Fibroblast of skin of back (primary cell): ENCODE data around the gene FGF12.

Experiments used
- DNase-seq: peaks from one replicate; pipeline ENCODE4 v3.0.0-alpha.2; 2013

FGF12 gene

GRCh38 chr3:192409838-192410683 lies 317.3 kb downstream of the FGF12 start:
- DNase-seq = no peak

GRCh38 chr3:192409201-192409837 lies 318.0 kb downstream of the FGF12 start:
- DNase-seq = peak; percentile 18

DNA sequence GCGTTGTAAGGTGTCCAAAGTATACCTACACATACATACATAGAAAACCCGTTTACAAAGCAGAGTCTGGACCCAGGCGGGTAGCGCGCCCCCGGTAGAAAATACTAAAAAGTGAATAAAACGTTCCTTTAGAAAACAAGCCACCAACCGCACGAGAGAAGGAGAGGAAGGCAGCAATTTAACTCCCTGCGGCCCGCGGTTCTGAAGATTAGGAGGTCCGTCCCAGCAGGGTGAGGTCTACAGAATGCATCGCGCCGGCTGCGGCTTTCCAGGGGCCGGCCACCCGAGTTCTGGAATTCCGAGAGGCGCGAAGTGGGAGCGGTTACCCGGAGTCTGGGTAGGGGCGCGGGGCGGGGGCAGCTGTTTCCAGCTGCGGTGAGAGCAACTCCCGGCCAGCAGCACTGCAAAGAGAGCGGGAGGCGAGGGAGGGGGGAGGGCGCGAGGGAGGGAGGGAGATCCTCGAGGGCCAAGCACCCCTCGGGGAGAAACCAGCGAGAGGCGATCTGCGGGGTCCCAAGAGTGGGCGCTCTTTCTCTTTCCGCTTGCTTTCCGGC lies 318.6 kb downstream of the FGF12 start:
- no peak for DNase-seq

DNA sequence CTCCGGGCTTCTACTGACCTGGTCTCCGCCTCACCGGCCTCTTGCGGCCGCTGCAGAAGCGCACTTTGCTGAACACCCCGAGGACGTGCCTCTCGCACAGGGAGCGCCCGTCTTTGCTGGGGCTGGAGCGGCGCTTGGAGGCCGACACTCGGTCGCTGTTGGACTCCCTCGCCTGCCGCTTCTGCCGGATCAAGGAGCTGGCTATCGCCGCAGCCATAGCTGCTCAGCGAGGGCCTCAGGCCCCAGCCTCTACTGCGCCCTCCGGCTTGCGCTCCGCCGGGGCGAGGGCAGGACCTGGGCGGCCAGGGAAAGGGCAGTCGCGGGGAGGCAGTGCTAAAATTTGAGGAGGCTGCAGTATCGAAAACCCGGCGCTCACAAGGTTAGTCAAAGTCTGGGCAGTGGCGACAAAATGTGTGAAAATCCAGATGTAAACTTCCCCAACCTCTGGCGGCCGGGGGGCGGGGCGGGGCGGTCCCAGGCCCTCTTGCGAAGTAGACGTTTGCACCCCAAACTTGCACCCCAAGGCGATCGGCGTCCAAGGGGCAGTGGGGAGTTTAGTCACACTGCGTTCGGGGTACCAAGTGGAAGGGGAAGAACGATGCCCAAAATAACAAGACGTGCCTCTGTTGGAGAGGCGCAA lies 319.2 kb downstream of the FGF12 start:
- DNase-seq = no peak

GRCh38 chr3:192399767-192400166 lies 327.6 kb downstream of the FGF12 start:
- DNase-seq = no peak

DNA sequence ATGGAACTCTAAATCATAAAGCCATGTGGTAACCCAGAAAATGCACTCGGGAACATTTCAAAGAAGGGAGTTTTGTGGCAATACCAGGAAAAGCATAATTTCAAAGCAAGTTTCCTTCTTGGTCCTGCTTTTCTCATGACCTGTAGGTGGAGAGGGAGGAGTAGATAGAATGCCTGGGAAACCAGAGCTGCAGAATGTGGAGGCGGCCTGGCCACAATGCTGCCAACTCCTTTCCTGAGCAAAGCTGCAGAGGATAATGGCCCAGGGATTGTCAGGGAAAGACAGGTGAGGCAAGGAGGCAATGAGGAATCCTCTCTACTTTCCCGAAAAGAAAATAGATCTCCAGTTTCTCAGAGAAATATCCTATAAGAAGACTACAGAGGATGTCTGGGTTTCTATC lies 330.3 kb downstream of the FGF12 start:
- DNase-seq = no peak

DNA sequence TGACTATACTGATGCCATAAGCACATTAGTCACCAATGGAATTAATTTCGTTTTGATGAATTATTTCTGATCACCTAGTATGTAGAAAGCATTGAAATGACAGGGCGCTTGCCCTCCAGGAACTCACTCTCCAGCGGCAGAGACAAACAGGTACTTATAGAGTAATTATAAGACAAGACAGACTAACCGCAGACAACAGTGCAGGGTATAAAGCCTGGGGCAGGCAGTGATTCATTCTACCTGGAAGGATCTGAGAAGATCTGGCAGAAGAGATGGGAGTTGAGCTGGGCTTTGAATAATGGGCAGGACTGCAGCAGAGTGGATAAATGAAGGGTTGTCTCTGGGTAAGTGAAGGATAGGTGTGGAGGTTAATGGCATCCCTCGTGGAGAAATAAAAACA lies 331.8 kb downstream of the FGF12 start:
- DNase-seq = no peak

GRCh38 chr3:192392986-192393385 lies 334.4 kb downstream of the FGF12 start:
- DNase-seq = no peak

DNA sequence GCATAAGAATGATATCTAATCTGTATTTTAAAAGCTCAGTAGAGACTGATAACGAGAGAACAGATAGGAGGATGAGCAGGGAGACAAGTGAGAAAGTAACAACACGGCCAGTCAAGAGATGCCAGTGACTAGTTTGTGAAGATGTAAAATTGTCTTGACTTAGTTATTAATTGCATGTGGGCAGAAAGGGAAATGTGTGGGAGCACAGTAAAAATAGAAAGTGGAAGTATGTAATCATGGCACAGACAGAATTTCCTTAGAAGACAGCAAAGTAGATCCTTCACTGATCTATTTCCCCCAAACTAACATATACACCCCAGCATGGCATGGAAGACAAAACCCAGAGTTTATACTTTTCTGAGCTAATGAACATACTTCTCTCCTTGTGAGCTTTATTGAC lies 344.5 kb downstream of the FGF12 start:
- DNase-seq = no peak

- DNase-seq = no peak
Observed at GRCh38 chr3:192373586-192373985, 353.8 kb downstream of the FGF12 start.

GRCh38 chr3:192373032-192373431 lies 354.3 kb downstream of the FGF12 start:
- DNase-seq = no peak

- DNase-seq = no peak
Observed at GRCh38 chr3:192372616-192373015, 354.7 kb downstream of the FGF12 start.

DNA sequence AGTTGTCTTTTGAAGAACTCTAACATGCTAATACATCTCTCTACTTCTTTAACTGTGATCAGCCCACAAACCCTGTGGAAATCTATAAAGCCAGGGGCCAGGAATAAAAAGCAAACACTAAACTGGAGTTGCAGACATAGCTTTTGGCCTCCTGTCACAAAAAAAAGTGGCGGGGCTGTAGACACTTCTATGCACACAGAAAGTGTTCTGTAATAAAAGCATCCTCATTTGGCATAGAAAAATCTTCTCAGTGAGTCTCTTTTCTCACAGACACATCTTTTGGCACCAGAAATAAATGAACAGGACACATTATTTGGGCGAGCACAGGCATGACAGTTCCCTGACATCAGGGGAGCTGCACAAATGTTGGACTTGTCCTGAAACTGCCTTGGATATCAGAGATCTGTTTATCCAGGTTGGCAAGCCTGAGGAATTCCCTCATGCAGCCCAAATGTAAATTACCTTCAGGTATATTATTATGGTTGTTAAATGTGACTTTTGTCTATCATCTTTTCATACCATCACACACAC lies 355.4 kb downstream of the FGF12 start:
- DNase-seq = no peak

DNA sequence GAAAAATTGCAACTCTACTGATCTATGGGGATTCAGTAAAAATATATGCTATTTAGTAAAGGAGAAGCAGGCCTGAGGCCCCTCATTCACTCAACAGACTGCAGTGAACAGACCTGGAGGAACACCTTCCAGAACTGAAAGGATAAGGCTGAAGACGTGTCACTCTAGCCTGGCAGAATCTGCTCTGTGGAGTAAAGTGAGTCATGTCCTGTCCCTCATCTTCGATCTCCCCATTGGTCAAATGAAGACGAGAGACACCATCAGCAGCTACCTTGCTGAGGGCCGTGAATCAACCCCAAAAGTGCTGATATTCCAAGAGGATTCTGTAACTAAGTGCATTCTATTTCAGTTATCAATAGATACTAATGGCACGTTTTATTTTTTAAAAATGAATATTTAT lies 359.7 kb downstream of the FGF12 start:
- no peak for DNase-seq

DNA sequence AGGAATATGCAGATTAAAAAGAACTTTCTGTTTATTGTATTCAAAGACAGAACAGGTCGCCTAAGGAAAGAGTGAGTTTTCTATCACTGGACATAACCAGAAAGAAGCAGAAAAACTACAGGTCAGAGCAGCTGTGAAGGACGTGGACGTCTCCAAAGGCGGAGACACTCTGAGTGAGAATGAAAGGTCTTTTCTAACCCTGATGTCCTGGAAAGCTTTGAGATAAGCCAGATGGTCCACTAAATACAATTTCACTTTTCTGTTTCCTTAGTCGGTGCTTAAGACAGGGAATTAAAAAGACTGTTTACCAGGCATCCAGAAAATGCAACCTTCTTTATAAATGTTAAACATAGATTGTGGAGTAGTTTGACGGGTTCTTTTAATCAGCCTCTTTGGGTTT lies 360.4 kb downstream of the FGF12 start:
- DNase-seq = no peak

GRCh38 chr3:192365571-192365970 lies 361.8 kb downstream of the FGF12 start:
- DNase-seq = no peak

GRCh38 chr3:192364316-192364715 lies 363.0 kb downstream of the FGF12 start:
- no peak for DNase-seq

GRCh38 chr3:192354687-192355086 lies 372.7 kb downstream of the FGF12 start:
- DNase-seq = no peak

DNA sequence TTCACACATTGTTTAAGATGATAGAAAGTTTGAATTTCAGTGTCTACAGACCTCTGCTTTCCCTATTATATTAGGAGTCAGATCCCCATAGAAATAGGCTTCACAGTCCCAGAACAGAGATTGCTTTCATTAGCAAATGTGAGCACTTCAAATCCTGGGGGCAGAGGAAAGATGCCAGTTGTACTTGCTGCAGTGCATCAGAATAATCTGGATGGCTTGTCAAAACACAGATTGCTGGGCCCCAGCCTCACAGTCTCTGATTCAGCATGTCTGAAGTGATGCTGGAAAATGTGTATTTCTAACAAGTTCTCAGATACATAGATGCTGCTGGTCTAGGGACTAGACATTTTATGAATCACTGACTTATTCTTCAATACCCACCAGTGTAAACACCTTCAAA lies 375.2 kb downstream of the FGF12 start:
- DNase-seq = no peak

- DNase-seq = no peak
Observed at GRCh38 chr3:192351441-192351840, 375.9 kb downstream of the FGF12 start.

DNA sequence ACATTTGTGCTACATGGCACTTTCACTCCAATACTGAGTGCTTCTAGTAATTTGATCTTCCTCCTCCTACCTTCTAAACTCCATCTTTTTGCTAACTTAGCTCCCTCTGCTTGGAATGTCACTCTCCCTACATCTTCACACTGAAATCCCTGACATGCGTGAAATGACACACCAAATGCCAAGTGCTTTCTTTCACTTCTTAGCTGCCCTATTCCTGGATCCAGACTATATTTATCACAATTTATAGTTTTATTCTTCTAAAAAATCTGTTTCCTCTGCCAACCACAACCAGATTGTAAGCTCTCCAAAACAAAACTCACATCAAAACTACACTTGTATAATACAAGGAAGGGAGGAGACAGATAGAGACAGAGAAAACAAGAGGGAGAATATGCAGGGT lies 387.3 kb downstream of the FGF12 start:
- no peak for DNase-seq

DNA sequence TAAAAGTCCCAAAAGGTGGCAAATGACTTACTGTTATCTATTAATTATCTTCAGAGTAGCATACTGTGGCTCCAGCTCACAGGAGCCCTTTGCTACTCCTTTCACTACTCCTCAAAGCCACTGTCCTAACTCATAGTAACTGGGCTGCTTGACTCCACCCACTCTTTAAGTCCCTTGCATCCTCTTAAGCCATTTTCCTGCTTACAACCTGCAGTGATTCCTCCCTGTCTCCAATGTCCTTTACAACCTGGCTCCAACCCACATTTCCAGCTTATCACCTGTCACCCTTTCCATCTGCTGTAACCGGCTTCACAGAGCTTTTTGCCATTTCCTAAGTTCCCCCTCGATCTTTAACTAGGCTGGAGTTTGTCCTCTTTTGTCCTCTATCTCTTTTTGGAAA lies 388.1 kb downstream of the FGF12 start:
- DNase-seq = no peak

DNA sequence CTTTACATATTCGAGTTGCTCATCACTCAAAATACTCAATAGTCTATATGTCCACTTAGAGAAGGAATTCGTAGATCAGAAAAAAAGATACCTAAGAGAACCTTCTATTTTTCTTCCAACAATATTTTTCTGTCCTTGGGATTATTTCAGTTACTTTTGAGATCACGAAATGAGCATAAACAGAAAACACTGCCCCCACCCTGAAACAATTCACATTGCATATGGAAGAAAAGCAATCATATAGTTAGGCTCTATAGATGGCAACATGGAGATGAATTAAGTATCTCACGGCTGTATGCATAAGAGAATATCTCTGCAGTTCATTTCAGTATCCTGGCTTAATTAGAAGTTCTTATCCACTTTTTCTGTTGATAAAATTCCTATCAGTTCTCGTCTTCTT lies 391.1 kb downstream of the FGF12 start:
- no peak for DNase-seq
